Stimulated activated naive CD8-positive, alpha-beta T cell treated with anti-CD3 and anti-CD28 coated beads, Interleukin-15, Interleukin-2, amounts not matched to agents 100 U/mL and 50 U/mL, for 24 hours (primary cell): Measurements from ENCODE around the gene RHOU.
"Not testable (repeated sequence)": the region's sequence is repeated elsewhere in the genome, so short reads cannot be mapped to it uniquely, and the experiment has no call there.

ENCODE experiments used
- ATAC-seq: fragments of 150-1000 bp; cut with Tn5 transposase; one replicate; pipeline ENCODE4 v1.10.0; 2021
- DNase-seq: peaks from one replicate; pipeline ENCODE4 v3.0.0; 2021

RHOU gene

DNA sequence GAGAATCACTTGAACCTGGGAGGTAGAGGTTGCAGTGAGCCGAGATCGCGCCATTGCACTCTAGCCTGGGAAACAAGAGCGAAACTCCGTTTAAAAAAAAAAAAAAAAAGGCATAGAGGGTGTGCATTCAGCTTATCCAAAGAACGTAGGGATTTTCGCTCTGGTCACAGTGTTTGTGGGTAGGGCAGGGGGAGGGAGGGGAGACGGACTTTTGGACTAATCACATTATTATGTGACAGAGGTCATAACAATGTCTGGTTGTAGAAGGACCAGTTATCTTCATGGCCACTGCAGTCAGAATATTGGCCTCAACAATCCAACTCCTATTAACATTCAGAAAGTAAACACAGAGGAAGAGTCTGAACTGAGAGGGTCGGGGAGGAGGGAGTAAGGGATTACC lies 25.7 kb downstream of the RHOU start:
- DNase-seq (no peak), ATAC-seq (no peak)

DNA sequence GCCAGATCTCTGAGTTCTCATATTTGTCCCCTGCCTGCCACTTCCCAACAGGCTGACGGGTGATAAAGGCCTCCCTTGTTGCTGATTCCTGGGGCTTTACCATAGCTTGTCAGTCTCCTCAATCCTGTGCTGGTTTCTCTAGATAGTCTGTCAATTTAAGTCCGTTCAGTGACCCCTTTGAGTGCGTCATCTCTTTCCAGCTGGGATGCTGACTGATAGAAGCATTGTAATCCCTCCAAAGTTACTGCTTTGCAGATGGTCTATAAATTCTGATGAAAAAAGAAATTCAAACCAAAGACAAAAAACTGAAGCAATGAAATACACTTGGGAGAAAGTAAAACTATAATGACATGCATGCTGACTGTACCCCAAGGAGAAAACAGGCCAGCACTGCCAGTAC lies 28.3 kb downstream of the RHOU start:
- DNase-seq, result no peak
- ATAC-seq, result no peak

- ATAC-seq (no peak), DNase-seq (peak; percentile 6)
These were observed 30.1 kb downstream of the RHOU start for GRCh38 chr1:228765168-228765946.

- DNase-seq, result no peak
- no peak for ATAC-seq
These were observed 31.5 kb downstream of the RHOU start for GRCh38 chr1:228766788-228767187.

- DNase-seq, result no peak
- ATAC-seq, result no peak
These were observed 32.5 kb downstream of the RHOU start for GRCh38 chr1:228767636-228768354.

DNA sequence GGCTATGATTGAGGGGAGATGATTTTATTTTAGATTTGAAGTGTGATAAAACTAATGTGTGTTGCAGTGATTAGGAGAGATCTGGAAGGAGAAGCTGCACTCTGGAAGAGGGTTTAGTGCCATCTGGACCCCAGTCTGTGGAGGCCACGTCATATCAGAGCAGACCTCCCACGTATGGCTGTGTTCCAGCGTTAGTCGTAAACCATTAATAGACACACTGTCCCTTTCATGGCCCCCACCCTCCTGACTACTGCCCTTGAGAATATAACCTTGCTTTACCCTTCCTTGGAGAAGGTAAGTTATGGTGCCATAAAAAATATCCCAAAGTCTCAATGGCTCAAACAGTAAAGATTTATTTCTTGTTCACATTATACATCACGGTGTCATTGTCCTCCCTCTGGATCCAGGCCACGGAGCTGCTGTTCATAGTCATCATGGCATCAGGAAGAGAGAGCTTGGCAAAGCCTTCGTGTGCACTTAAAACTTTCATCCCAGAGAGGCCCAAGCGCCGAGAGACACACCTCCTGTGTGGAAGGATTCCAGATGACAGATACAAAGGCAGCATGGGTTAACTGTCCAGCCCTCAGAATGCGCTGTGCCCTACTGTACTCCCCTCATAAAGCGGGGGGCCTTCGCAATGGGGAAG lies 33.2 kb downstream of the RHOU start:
- DNase-seq, result no peak

DNA sequence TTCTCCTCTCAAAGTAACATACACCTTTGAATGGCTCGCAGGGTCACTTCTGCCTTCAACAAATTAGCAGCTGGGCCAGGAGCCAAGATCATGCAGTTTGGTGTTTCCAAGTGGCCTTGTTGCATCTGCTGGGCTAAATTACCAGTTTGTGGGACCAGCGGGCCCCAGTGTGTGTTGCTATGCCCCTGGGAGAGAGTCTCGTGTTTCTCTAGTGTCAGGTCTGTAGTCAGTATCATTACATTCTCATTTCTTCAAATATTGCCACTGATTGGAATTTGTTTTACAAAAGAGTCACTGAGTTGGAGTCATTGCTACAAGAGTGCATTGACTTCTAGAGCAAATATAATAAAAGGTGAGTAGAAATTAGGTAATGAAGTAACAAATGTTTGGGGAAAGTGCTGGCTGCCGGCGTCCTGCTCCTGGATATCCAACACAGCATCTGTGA lies 35.5 kb downstream of the RHOU start:
- ATAC-seq (no peak), DNase-seq (no peak)

More for the DNA sequence above, 33.2 kb downstream of the RHOU start:
- no peak for ATAC-seq

DNA sequence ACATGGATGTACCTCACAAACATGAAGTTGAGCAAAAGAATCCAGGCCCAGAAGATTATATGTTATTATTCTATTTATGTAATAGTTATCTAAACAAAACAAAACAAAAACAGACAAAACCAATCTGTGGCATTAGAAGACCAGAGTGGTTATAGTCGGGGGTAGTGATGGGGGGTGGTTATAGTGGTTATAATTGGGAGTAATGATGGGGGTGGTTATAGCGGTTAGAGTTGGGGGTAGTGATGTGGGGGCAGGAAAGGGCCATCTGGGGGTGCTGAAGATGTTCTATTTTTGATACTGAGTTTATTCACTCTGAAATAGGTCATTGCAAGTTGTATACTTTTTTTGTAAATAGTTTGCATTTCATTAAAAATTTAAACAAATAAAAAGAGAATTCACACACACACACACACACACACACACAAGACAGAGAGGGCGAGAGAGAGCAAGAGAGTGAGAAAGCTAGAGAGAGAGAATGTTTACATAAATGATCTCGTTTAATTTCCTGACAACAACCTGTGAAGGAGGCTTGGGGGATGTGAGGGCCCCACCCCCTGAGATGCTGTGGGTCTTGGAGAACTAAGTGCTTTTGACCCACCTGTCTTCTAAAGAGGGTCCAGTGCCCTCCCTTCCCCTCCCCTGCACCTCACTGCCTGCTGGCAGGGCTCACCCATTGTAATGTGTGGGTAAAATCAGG lies 37.4 kb downstream of the RHOU start:
- DNase-seq (no peak), ATAC-seq (no peak)

GRCh38 chr1:228775946-228776345 lies 40.7 kb downstream of the RHOU start:
- DNase-seq, ATAC-seq: not testable (repeated sequence)

DNA sequence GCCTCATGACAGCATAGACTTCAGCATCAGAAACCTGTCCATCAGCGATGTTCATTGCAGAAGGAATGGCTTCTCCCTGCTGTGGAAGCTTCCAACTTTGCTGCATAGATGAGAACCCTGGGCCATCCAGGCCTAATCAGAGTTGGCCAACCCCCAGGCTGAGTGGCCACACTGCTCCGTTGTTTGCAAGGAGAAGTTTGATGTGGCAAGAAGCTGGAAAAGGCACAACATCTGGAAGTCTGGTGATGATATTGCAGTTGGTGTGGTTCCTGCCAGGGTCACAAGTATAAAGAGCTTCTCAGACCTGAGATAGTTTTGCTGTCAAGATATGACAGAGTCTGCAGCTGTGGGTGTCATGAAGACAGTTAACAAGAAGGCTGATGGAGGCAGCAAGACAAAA lies 41.2 kb downstream of the RHOU start:
- ATAC-seq, result no peak
- DNase-seq, result no peak

GRCh38 chr1:228777236-228777635 lies 42.0 kb downstream of the RHOU start:
- no peak for ATAC-seq

DNA sequence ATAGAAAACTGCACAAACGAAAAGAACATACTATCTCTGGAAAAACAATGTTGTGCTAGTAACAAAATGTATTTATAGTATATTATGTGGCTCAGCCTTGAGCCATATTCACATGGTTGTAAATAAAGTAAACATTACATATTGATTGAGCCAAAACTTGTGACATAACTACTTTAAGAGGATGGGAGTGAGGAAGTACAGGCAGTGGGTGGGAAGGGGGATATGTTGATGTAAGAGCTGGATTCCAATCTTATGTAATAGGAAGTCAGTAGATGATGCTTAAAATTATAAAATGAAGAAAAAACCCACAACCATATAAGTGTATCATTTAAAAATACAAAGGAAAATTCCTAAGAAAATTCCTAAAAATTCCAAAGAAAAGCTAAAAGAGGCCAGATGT lies 42.7 kb downstream of the RHOU start:
- ATAC-seq (no peak), DNase-seq (no peak)

More at GRCh38 chr1:228777236-228777635, 42.0 kb downstream of the RHOU start:
- DNase-seq, result no peak

DNA sequence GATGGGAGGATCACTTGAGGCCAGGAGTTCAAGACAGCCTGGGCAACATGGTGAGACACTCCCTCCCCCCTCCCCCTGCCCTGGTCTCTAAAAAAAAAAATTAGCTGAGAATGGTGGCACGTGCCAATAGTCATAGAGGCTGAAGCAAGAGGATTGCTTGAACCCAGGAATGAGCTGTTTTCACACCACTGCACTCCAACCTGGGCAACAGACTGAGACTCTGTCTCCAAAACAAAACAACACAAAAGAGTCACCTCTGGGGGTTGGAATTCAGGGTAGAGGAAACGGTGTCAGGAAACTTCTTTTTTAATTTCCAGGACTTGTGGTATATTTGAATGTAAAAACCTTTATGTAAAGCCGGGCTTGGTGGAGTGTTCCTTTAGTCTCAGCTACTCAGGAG lies 43.2 kb downstream of the RHOU start:
- DNase-seq, result no peak
- ATAC-seq, result no peak

- DNase-seq, result no peak
These were observed 43.7 kb downstream of the RHOU start for GRCh38 chr1:228778961-228779360.

DNA sequence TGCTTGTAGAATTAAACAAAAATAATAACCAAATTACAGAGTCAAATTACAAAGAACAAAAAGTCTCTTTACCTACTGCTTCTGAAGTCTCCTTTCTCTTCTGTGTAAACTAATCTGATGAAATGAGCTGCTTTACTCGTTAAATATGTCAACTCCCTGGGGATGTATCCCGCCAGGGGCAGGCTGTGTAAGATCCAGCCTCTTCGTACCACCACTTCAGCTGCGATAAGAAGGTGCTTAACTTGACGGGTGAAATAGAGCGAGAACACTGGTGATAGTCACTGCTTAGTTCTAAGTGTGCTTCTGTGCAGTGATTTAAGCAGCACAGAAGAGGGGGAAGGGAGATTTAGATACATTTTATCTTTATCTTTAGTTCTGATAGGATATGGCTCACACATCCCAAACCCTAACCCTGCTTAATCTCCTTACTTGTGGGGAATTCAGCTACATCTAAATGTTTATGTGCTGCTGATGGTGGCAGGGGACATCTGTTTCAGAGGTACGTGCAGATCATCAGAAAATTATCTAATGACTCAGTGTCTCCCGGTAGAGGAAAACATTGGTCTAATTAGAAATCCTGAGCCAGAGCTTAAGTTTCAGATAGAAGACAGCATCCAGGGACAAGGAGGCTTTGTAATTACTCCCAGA lies 46.0 kb downstream of the RHOU start:
- no peak for DNase-seq
- no peak for ATAC-seq

More at GRCh38 chr1:228778961-228779360, 43.7 kb downstream of the RHOU start:
- no peak for ATAC-seq

- ATAC-seq (no peak), DNase-seq (no peak)
These were observed 46.8 kb downstream of the RHOU start for GRCh38 chr1:228781809-228782661.

- DNase-seq (no peak), ATAC-seq (no peak)
These were observed 47.6 kb downstream of the RHOU start for GRCh38 chr1:228782662-228783417.

DNA sequence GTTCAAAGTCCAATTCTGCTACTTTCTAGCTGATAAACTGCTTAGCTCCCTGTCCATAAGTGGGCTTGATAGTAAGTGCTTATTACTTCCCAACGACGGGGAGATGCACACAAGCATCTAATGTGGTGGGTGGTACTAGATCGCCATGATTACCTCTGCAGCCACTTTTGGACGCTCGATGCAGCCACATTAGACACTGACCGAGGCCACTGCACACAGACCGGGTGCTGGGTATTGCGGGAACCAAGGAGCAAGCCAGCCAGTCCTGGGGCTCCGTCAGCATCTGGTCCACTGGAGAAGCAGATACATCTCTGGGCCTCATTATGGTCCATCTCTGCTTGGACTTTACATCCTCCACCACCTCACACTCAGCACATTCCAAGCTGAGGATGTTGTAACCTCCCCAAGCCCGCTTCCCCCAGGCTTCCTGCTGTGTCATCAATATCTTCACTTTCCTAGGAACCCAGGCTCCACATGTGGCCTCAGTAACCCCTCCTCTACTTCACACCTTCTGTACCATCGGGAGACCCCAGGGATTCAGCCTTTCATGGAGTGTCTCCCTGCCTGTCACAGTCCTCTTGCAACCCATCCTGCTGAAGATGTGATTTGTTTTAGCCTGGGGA lies 48.2 kb downstream of the RHOU start:
- DNase-seq, result no peak

GRCh38 chr1:228784181-228784580 lies 48.9 kb downstream of the RHOU start:
- ATAC-seq (no peak), DNase-seq (no peak)

More for the DNA sequence above, 48.2 kb downstream of the RHOU start:
- ATAC-seq, result no peak
